ENCODE data around the gene FURIN. TPM values are rescaled to one million over a fixed set of nuclear protein-coding genes. Genes with fewer than 3 reads are reported as not detected.

FURIN gene
- total and polyA plus RNA-seq, 9 of the 15 experiments (the other 6 are each of a cell fraction or from before 2014, with no cell fraction given), result 0.92 to 99.9 (median 34.8) TPM

GRCh38 chr15:90836296-90836871 is 32.0 kb upstream of the FURIN start (continued):
- no peak for TF ChIP-seq ZNF512 (tag; IDR thresholded peaks at IDR 0.05)
- TF ChIP-seq KAT7 (CRISPR knock-in tag; IDR thresholded peaks at IDR 0.05; ENCODE audit: borderline replicate concordance), result no peak
- no peak for TF ChIP-seq PHB (CRISPR knock-in tag; IDR thresholded peaks at IDR 0.05)
- peak; percentile 68 for TF ChIP-seq FOS (IDR thresholded peaks at IDR 0.05; ENCODE audit: extremely low read depth, insufficient read length)
- TF ChIP-seq RB1 (IDR thresholded peaks at IDR 0.05; ENCODE audit: low read depth), result peak; percentile 14; the same call in 1 of the 2 replicates
- no peak for TF ChIP-seq ZNF282 (CRISPR knock-in tag; IDR thresholded peaks at IDR 0.05)
- TF ChIP-seq SRSF9 (IDR thresholded peaks at IDR 0.05; ENCODE audit: borderline replicate concordance, low read depth, low read length), result no peak
- TF ChIP-seq PBX2 (CRISPR knock-in tag; IDR thresholded peaks at IDR 0.05; ENCODE audit: low read depth), result no peak
- no peak for TF ChIP-seq PBX2 (tag; conservative IDR thresholded peaks at IDR 0.05; ENCODE audit: low read depth)
- no peak for TF ChIP-seq GTF2A2 (tag; IDR thresholded peaks at IDR 0.05)
- TF ChIP-seq ZNF24 (IDR thresholded peaks at IDR 0.05), result no peak
- no peak for TF ChIP-seq VEZF1 (CRISPR knock-in tag; IDR thresholded peaks at IDR 0.05)
- no peak for TF ChIP-seq RBM15 (IDR thresholded peaks at IDR 0.05; ENCODE audit: insufficient read depth, low read length)
- no peak for TF ChIP-seq TOE1 (IDR thresholded peaks at IDR 0.05; ENCODE audit: borderline replicate concordance)
- no peak for TF ChIP-seq TOE1 (CRISPR knock-in tag; IDR thresholded peaks at IDR 0.05; ENCODE audit: borderline replicate concordance, low read depth)
- TF ChIP-seq NFE2L1 (tag; IDR thresholded peaks at IDR 0.05; ENCODE audit: borderline replicate concordance, low read depth), result no peak
- TF ChIP-seq ZNF146 (CRISPR knock-in tag; IDR thresholded peaks at IDR 0.05; ENCODE audit: unreplicated experiment), result no peak
- TF ChIP-seq HDAC1 (IDR thresholded peaks at IDR 0.05), result peak in 1 of 2 experiments; percentile 59; a peak in 1 of 4 replicates
- TF ChIP-seq SUPT5H (IDR thresholded peaks at IDR 0.05), result no peak
- no peak for TF ChIP-seq BHLHE40 (IDR thresholded peaks at IDR 0.05; ENCODE audit: low read length)
- no peak for TF ChIP-seq ZNF347 (CRISPR knock-in tag; IDR thresholded peaks at IDR 0.05; ENCODE audit: low read depth)
- TF ChIP-seq ZKSCAN3 (CRISPR knock-in tag; IDR thresholded peaks at IDR 0.05), result no peak
- TF ChIP-seq POLR3G (IDR thresholded peaks at IDR 0.05; ENCODE audit: extremely low read depth, insufficient read length, insufficient replicate concordance), result no peak
- no peak for TF ChIP-seq ATF1 (CRISPR knock-in tag; IDR thresholded peaks at IDR 0.05)
- no peak for TF ChIP-seq ATF1 (tag; IDR thresholded peaks at IDR 0.05)
- TF ChIP-seq ETS2 (tag; IDR thresholded peaks at IDR 0.05; ENCODE audit: borderline replicate concordance, poor library complexity, severe bottlenecking), result no peak
- no peak for TF ChIP-seq NFIX (CRISPR knock-in tag; IDR thresholded peaks at IDR 0.05; ENCODE audit: low read depth)

All from K562 (cell line).